NCI-H345 treated with DMSO at 0.1 percent for 48 hours (cell line): ENCODE measurements around the gene GRIP1.

Source experiments
- DNase-seq: peaks from one replicate; lab custom pipeline; 2025; ENCODE audit not compliant: unreplicated experiment; lab: John Stamatoyannopoulos, UW

Gene GRIP1

GRCh38 chr12:66482351-66483203 lies 196.3 kb downstream of the GRIP1 start:
- no peak for DNase-seq

DNA sequence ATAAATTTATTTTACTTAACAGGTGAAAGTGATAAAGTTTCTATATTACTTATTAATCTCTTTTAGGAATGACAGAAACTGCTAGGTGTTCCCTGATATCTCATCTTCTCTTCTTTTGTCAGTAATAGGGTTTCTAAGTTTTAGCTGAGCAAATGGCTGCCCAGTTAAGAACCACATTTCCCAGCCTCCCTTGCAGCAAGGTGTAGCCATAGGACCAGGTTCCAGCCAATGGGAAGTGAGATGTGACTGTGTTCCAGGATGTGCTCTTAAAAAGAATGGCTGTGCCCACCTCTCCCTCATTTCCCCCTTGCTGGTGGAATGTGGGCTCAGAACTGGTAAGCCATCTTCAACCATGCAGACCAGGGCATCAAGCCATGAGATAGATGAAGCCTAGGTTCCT lies 210.9 kb downstream of the GRIP1 start:
- DNase-seq = no peak

DNA sequence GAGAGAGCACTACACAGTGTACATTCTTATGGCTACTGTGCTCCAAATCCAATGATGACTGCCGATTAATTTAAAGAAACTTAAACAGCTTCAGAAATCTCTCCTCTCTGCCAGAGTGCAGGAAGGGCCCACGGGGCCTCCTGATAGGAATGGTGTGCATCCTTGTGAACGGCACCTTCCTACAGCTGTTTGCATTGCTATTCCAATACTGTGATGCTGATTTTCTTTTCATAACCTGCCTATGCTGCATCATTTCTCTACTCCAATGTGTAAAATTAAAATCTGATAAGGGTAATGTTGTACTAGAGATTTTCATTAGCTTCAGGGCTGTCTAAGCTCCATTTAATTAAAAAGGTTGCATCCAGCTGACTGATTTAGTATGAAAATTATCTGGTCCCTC lies 217.5 kb downstream of the GRIP1 start:
- no peak for DNase-seq

DNA sequence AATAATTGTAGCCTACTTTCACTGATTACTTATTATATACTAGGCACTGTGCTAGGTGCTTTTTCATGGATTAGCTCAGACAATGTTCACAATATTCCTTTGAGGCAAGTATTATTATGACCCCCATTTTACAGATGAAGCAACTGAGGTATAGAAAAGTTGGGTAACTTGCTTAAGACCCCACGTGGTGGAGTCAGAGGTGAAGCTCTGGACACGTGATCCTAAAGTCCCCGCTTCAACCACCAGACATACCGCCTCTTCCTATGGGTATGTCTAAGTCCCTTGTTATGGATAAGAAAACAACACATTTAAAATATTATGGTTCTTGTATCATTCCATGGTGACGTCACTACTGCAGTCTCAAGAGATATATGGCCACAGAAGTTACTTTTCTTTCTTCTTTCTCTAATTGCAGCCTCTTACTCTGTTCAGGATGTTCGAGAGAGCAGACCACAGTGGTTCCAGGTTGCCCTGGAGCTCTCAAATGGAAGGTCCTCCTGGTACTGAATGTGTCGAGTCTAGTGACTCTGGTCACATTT lies 218.9 kb downstream of the GRIP1 start:
- no peak for DNase-seq

DNA sequence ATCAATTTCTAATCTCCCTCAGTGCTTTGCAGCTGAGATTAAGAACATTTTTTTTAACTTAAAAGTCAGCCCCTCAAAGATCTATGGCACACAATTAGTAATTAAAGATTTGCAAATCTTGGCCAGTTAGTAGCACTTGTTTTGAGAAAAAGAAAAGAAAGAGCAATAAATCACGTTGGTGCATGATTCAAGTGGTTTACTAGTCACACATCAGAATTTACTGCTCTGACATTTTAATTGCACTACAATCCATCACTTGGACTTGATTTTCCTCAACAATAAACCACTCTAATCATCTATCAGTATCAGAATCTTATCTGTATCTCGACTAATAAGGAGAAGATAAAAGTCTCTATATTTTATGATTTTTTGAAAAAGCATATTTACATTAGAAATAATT lies 222.3 kb downstream of the GRIP1 start:
- DNase-seq = no peak

DNA sequence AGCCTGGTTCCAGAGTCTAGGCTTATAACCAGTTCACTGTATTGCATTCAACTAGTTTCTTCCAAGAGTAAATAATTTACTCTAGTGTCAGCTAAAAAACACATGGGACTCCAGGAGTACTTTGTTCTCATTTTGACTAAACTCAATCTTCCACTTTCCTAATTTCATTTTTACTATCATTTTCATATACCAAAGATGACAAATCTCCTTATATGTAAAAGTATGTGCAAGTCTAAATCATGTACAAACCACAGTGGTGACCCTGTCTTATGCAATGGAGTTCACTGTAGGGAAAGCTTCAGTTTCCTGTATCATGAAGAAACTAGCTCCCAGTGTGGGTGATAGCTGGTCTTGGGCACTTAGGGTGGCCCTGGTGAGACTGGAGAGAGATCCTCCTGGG lies 225.0 kb downstream of the GRIP1 start:
- no peak for DNase-seq

DNA sequence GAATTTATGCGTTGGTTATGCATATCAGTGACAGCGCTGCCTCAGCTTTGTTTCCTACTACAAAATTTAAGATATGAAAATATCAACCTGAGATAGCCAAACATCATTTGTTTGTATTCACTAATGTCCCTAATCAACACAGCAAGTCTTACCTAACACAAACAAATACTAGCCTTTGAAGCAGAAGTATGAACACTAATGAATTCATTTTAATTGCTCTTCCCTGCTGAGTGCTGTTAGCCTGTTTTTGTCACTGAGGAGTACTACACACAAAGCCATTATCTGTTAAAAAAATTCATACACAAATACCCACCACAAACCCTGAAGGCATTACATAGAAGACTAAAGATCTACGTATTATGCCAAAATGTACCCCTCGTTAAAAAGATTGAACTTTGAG lies 225.8 kb downstream of the GRIP1 start:
- DNase-seq = no peak

- DNase-seq = no peak
These were observed 229.3 kb downstream of the GRIP1 start for GRCh38 chr12:66449531-66449930.

DNA sequence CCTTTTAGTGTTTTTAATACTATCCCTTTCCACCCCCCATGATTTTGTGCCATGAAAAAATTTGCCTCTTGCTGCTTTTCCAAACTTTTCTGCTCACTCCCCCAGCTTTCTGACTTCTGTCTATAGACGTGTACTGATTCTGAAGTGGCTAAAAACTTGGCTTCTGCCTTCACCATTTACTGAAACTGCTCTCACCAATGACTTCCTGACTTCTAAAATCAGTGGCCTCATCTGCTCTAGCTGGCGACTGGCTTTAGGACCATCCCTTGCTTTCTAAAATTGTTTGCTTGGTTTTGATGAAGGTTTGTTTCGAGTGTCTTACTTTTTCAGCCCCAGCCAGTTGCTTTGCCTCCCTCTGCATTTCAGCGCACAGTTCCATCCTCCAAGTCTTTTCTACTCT lies 231.2 kb downstream of the GRIP1 start:
- DNase-seq = no peak

GRCh38 chr12:66446276-66446675 lies 232.6 kb downstream of the GRIP1 start:
- DNase-seq = no peak

GRCh38 chr12:66441905-66442559 lies 236.8 kb downstream of the GRIP1 start:
- DNase-seq = no peak

- no peak for DNase-seq
These were observed 240.3 kb downstream of the GRIP1 start for GRCh38 chr12:66438601-66439000.

DNA sequence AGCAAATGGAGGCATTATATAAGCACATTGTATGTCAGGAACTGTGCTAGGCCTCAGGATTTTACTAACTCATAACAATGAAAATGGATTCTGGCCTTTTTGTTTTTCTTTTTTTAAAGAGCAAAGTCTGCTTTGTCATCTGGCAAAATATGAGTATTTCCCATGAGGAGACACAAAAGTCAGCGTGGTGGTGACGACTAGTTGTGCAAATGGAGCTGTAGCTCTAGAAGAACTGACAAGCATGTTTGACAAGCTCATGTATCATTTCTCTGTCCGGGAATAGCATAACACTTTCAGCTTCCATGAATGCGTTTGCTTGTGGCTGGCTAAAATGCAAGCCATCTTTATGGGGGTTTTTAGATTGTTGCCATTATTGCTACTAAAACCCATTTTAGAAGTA lies 248.8 kb downstream of the GRIP1 start:
- DNase-seq = no peak

- no peak for DNase-seq
These were observed 250.0 kb downstream of the GRIP1 start for GRCh38 chr12:66428870-66429269.

DNA sequence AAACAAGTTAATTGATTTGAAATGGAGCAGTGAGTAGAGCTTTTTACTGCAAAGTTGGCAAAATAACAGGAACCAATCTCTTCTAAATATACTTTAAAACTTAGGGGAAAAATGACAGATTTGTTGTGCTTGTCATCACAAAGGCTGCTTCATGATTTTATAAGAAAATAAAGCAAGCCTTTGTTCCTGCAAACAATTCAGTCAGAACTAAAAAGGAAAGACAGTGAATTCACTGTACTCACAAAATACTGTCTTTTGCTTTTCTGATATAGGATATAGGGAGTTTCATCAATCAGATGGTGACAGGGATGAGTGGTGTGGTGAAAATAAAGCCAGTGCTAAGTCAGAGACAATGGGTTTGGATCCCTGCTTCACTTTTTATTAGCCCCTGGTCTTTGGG lies 250.6 kb downstream of the GRIP1 start:
- DNase-seq = no peak

- DNase-seq = no peak
These were observed 252.2 kb downstream of the GRIP1 start for GRCh38 chr12:66426696-66427095.

GRCh38 chr12:66423266-66423665 lies 255.6 kb downstream of the GRIP1 start:
- DNase-seq = no peak

DNA sequence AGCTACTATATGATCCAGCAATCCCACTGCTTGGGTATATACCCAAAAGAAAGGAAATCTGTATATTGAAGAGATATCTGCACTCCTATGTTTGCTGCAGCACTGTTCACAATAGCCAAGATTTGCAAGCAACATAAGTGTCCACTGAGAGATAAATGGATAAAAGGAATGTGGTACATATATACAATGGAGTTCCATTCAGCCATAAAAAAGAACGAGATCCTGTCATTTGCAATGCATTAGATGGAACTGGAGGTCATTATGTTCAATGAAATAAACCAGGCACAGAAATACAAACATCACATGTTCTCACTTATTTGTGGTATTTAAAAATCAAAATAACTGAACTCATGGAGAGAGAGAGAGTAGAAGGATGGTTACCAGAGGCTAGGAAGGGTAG lies 260.0 kb downstream of the GRIP1 start:
- no peak for DNase-seq

DNA sequence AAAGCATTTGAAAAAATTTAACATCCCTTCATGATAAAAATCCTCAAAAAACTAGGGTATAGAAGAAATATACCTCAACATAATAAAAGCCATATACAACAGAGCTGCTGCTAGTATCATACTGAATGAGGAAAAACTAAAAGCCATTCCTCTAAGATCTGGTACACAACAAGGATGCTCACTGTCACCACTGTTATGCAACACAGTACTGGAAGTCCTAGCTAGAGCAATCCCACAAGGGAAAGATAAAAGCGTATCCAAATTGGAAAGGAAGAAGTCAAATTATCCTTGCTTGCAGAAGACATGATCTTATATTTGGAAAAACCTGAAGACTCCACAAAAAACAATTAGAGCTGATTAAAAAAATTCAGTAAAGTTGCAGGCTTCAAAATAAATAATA lies 261.7 kb downstream of the GRIP1 start:
- DNase-seq = no peak

DNA sequence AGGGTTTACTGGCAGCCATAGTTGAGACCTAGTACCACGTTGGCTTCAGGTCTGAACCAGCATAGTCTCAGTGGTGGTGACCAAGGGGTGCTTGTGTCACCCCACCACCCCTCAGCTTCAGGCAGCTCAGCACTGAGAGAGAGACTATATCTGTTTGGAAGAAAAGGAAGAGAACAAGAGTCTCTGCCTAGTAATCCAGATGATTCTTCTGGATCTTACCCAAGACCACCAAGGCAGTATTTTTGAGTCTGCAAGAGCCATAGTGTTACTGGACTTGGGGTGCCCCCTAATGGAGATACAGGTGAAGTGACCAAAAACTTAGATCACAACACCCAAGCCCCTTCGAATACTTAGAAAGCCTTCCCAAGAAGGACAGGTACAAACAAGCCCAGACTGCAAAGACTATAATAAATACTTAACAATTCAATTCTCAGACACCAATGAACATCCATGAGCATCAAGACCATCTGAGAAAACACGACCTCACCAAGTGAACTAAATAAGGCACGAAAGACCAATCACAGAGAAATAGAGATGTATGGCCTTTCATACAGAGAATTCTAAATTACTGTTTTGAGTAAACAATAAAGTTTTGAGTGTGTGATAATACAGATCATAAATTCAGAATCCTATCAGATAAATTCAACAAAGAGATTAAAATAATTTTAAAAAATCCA lies 269.5 kb downstream of the GRIP1 start:
- DNase-seq = no peak

- no peak for DNase-seq
These were observed 273.5 kb downstream of the GRIP1 start for GRCh38 chr12:66405395-66405794.

- no peak for DNase-seq
These were observed 275.1 kb downstream of the GRIP1 start for GRCh38 chr12:66403746-66404145.
